Hepatocyte (in vitro differentiated cells): ENCODE measurements around the gene TRIM14. TPM values are rescaled to one million over a fixed set of nuclear protein-coding genes. Genes with fewer than 3 reads are reported as not detected.

Source experiments
- DNase-seq: peaks from one replicate; pipeline ENCODE4 v3.0.0-alpha.2; 2016; ENCODE audit warnings: low spot score
- H2AFZ ChIP-seq: fragments of 200-600 bp; sonication (generic); 2 replicates; pipeline ENCODE4 v1.6.0; 2016; ENCODE audit warnings: antibody characterized with exemption, mild to moderate bottlenecking
- H3K27ac ChIP-seq: fragments of 200-600 bp; sonication (generic); 2 replicates; pipeline ENCODE4 v1.5.1; 2016; ENCODE audit warnings: mild to moderate bottlenecking
- H3K27me3 ChIP-seq: fragments of 200-600 bp; sonication (generic); 2 replicates; pipeline ENCODE4 v1.6.1; 2016
- H3K36me3 ChIP-seq: fragments of 200-600 bp; sonication (generic); replicated peaks from 2 replicates; pipeline ENCODE4 v1.5.1; 2016; ENCODE audit warnings: low read depth; ENCODE audit not compliant: insufficient read depth
- H3K4me1 ChIP-seq: fragments of 200-600 bp; sonication (generic); 2 replicates; pipeline ENCODE4 v1.5.1; 2016; ENCODE audit warnings: mild to moderate bottlenecking, moderate library complexity; ENCODE audit not compliant: insufficient read depth
- H3K4me2 ChIP-seq: fragments of 200-600 bp; sonication (generic); 2 replicates; pipeline ENCODE4 v1.6.0; 2016
- H3K4me3 ChIP-seq: fragments of 200-600 bp; sonication (generic); 2 replicates; pipeline ENCODE4 v1.5.1; 2016; ENCODE audit warnings: mild to moderate bottlenecking
- H3K79me2 ChIP-seq: fragments of 200-600 bp; sonication (generic); 2 replicates; pipeline ENCODE4 v1.6.0; 2017; ENCODE audit warnings: mild to moderate bottlenecking
- H3K9me2 ChIP-seq: fragments of 200-600 bp; sonication (generic); replicated peaks from 2 replicates; pipeline ENCODE4 v1.6.0; 2017; ENCODE audit warnings: mild to moderate bottlenecking; ENCODE audit not compliant: insufficient read depth
- H3K9me3 ChIP-seq: fragments of 200-600 bp; sonication (generic); 2 replicates; pipeline ENCODE4 v1.5.1; 2016; ENCODE audit warnings: low read depth, mild to moderate bottlenecking
- H4K20me1 ChIP-seq: fragments of 200-600 bp; sonication (generic); 2 replicates; pipeline ENCODE4 v1.6.0; 2016; ENCODE audit warnings: mild to moderate bottlenecking; ENCODE audit not compliant: insufficient read depth, poor library complexity, severe bottlenecking
- EZH2 ChIP-seq: fragments of 200-600 bp; sonication (generic); IDR thresholded peaks from 2 replicates; pipeline ENCODE4 v1.6.1; 2016; ENCODE audit warnings: antibody characterized with exemption, mild to moderate bottlenecking, borderline replicate concordance
- EZH2phosphoT487 ChIP-seq: fragments of 200-600 bp; sonication (generic); IDR thresholded peaks from one replicate; pipeline ENCODE4 v1.6.1; 2018; ENCODE audit warnings: antibody characterized with exemption, mild to moderate bottlenecking, low read depth, moderate library complexity; ENCODE audit not compliant: unreplicated experiment, severe bottlenecking
- WGBS: methylation state at CpG from one replicate; pipeline ENCODE4 v1.1.6; 2016; ENCODE audit warnings: low lambda C conversion rate; ENCODE audit errors: missing lambda C conversion rate; 5-methylcytosine and 5-hydroxymethylcytosine counted together
- polyA plus RNA-seq: library from polyadenylated mRNA; unstranded; fragments of >200 nt; fragmentation: Nextera tagmentation; extraction: Ambion mirVana; gene quantifications from 2 replicates; pipeline ENCODE4 v1.2.1, GENCODE V29; 2016
- total RNA-seq: library from RNA; depleted of rRNA; stranded (reverse); fragments of >200 nt; gene quantifications from 2 replicates; pipeline ENCODE4 v1.2.3, GENCODE V29; 2014
- TF ChIP-seq, protein P1 (sequence below): fragments of 200-600 bp; sonication (generic); IDR thresholded peaks from 2 replicates; pipeline ENCODE4 v1.5.1; 2016; ENCODE audit warnings: antibody characterized with exemption, mild to moderate bottlenecking; ENCODE audit not compliant: poor library complexity

TRIM14 gene
- total and polyA plus RNA-seq, 2 experiments from 2014 or later, result 8.1 to 10.0 TPM

DNA sequence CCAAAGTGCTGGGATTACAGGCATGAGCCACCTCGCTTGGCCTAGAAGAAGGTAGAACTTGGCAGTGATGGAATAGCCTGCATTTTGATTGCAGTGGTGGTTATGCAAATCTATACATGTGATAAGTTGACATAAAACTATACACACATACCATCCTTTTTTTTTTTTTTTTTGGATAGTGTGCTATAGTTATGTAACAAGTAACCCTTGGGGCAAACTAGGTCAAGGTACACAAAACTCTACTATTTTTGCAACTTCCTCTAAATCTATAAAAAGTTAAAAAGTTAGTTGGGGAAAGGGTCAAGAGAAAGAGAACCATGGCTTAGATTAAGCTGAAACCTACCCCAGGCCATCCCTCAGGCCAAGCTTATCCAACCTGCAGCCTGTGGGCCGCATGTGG lies 11.1 kb downstream of the TRIM14 start:
- Histone ChIP-seq H3K27me3 (no peaks in the 10 kb centered on the region), H2AFZ (no peak overlapping the region), H3K36me3 (no peaks in the 10 kb centered on the region), H3K4me1 (no peaks in the 10 kb centered on the region), H3K4me3 (no peak overlapping the region), H3K4me2 (no peak overlapping the region), H3K27ac (no peak overlapping the region), H3K79me2 (peaks cover 3% of the 10 kb centered on the region), H3K9me3 (no peaks in the 10 kb centered on the region), H3K9me2 (no peaks in the 10 kb centered on the region), H4K20me1 (no peaks in the 10 kb centered on the region)
- TF ChIP-seq EZH2 (no peak), EZH2phosphoT487 (no peak)
- TF ChIP-seq, protein P1, sequence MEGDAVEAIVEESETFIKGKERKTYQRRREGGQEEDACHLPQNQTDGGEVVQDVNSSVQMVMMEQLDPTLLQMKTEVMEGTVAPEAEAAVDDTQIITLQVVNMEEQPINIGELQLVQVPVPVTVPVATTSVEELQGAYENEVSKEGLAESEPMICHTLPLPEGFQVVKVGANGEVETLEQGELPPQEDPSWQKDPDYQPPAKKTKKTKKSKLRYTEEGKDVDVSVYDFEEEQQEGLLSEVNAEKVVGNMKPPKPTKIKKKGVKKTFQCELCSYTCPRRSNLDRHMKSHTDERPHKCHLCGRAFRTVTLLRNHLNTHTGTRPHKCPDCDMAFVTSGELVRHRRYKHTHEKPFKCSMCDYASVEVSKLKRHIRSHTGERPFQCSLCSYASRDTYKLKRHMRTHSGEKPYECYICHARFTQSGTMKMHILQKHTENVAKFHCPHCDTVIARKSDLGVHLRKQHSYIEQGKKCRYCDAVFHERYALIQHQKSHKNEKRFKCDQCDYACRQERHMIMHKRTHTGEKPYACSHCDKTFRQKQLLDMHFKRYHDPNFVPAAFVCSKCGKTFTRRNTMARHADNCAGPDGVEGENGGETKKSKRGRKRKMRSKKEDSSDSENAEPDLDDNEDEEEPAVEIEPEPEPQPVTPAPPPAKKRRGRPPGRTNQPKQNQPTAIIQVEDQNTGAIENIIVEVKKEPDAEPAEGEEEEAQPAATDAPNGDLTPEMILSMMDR, result no peak
- WGBS, result 94% methylated on average over 2 of the region's 2 CpGs
- DNase-seq, result no peak

DNA sequence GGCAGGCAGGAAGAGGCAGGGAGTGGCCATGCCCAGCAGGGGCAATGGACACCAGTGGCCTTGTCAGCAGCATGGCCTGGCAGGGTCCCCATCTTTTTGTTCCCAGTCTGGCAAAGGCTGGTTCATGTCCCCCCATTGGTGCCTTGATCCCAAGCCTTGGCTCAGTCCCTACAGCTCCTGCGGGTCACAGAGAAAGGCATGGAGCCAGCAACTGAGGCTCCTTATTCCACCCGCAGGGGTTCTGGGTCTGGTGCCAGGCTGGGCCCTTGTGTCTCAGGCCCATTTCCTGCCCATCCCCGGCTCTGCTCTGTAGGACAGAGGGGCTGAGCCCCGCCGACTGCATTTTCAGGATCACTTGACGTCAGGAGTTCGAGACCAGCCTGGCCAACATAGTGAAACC lies 14.0 kb downstream of the TRIM14 start:
- no peak overlapping the region for H2AFZ ChIP-seq
- no peaks in the 10 kb centered on the region for H4K20me1 ChIP-seq
- no peaks in the 10 kb centered on the region for H3K27me3 ChIP-seq
- no peaks in the 10 kb centered on the region for H3K36me3 ChIP-seq
- H3K4me2 ChIP-seq, result no peak overlapping the region
- H3K9me3 ChIP-seq, result no peaks in the 10 kb centered on the region
- no peak for DNase-seq
- 95% methylated on average over 7 of the region's 7 CpGs for WGBS
- no peaks in the 10 kb centered on the region for H3K4me1 ChIP-seq
- no peaks in the 10 kb centered on the region for H3K9me2 ChIP-seq
- TF ChIP-seq EZH2phosphoT487 (no peak), EZH2 (no peak)
- TF ChIP-seq, protein P1, result no peak
- no peak overlapping the region for H3K27ac ChIP-seq
- H3K79me2 ChIP-seq, result no peaks in the 10 kb centered on the region
- no peak overlapping the region for H3K4me3 ChIP-seq

GRCh38 chr9:98104445-98104881 lies 14.6 kb downstream of the TRIM14 start:
- no peak for DNase-seq
- Histone ChIP-seq H3K4me3 (no peak overlapping the region), H3K4me2 (no peak overlapping the region), H3K79me2 (no peaks in the 10 kb centered on the region), H3K9me2 (no peaks in the 10 kb centered on the region), H3K4me1 (no peaks in the 10 kb centered on the region), H3K27ac (no peak overlapping the region), H3K27me3 (no peaks in the 10 kb centered on the region), H2AFZ (no peak overlapping the region), H4K20me1 (no peaks in the 10 kb centered on the region), H3K9me3 (no peaks in the 10 kb centered on the region), H3K36me3 (no peaks in the 10 kb centered on the region)
- 95% methylated on average over 3 of the region's 3 CpGs for WGBS
- TF ChIP-seq, protein P1, result no peak
- TF ChIP-seq EZH2phosphoT487, result no peak
- TF ChIP-seq EZH2, result no peak

DNA sequence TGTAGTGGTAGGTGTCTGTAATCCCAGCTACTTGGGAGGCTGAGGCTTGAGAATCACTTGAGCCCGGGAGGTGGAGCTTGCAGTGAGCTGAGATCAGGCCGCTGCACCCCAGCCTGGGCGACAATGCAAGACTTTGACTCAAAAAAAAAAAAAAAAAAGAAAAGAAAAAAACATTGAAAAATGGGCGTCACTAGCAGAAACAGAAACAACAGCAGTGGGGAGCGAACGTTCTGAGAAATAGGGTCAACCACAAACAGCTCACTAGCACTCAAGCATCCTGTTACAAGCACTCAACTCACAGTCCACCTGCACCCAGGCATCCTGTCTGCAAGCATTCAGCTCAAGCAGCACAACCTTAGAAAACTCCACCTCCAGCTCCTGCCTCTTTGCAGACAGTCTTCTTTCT lies 17.2 kb downstream of the TRIM14 start:
- H3K9me2 ChIP-seq, result no peaks in the 10 kb centered on the region
- no peak overlapping the region for H3K4me2 ChIP-seq
- H3K79me2 ChIP-seq, result no peaks in the 10 kb centered on the region
- TF ChIP-seq, protein P1, result no peak
- TF ChIP-seq EZH2phosphoT487 (no peak), EZH2 (no peak)
- H3K27me3 ChIP-seq, result no peaks in the 10 kb centered on the region
- no peak overlapping the region for H3K4me3 ChIP-seq
- H4K20me1 ChIP-seq, result no peaks in the 10 kb centered on the region
- H3K9me3 ChIP-seq, result no peaks in the 10 kb centered on the region
- H2AFZ ChIP-seq, result no peak overlapping the region
- H3K4me1 ChIP-seq, result peaks cover 5% of the 10 kb centered on the region
- WGBS, result 70% methylated on average over 6 of the region's 6 CpGs
- no peak for DNase-seq
- no peak overlapping the region for H3K27ac ChIP-seq
- H3K36me3 ChIP-seq, result no peaks in the 10 kb centered on the region
